HCT116 (cell line): ENCODE data around the gene POLA1. TPM values are rescaled to one million over a fixed set of nuclear protein-coding genes. Genes with fewer than 3 reads are reported as not detected.

Experiments
- ATAC-seq: fragments of 200-7000 bp; cut with Tn5 transposase; 2 replicates; pipeline ENCODE4 v1.9.1; 2020; ENCODE audit warnings: mild to moderate bottlenecking, moderate library complexity
- BruUV-seq: library from RNA; stranded (reverse); fragments of 400-500 nt; replicated peaks from 2 replicates; lab custom pipeline; 2021; lab: Mats Ljungman, UMichigan
- CTCF ChIA-PET: fragments of 300-600 bp; sonication (Branson Sonifier 250); formaldehyde crosslinking; loops from one replicate; lab custom pipeline; 2021; ENCODE audit warnings: antibody characterized with exemption; lab: Charles Lee
- POLR2A ChIA-PET: fragments of 300-600, 350-600 bp; sonication (Branson Sonifier 250); formaldehyde crosslinking; loops from one replicate; lab custom pipeline; 2021; ENCODE audit warnings: antibody characterized with exemption; lab: Charles Lee
- RAD21 ChIA-PET, 2 experiments: fragments of 300-600 bp; sonication (Branson Sonifier 250); formaldehyde crosslinking; loops; one replicate each; lab custom pipeline; 2023; ENCODE audit warnings: low total read pairs in 2 of 2; ENCODE audit not compliant: uncharacterized antibody in 2 of 2, unreplicated experiment in 2 of 2, low non-redundant PET in 1 of 2; lab: Charles Lee
- DNase-seq: peaks from one replicate; pipeline ENCODE4 v3.0.0-alpha.2; 2010; ENCODE audit warnings: low read depth, low spot score
- H2AFZ ChIP-seq: fragments of 200-600 bp; shearing (Covaris generic), sonication (generic); 2 replicates; pipeline ENCODE4 v1.6.1; 2017; ENCODE audit warnings: low read depth, mixed run types, mixed read lengths, antibody characterized with exemption, low read length; ENCODE audit not compliant: poor library complexity, severe bottlenecking
- H3K27ac ChIP-seq: 2 replicates; pipeline ENCODE4 v1.5.1; 2012; ENCODE audit warnings: low read depth, low read length
- H3K27me3 ChIP-seq: fragments of 200-600 bp; sonication (generic); 2 replicates; pipeline ENCODE4 v1.6.1; 2016; ENCODE audit warnings: mixed run types, low read length, mixed read lengths; ENCODE audit not compliant: insufficient read depth
- H3K36me3 ChIP-seq, 2 experiments: fragments of 200-500 bp in 1 of 2; fragments of 200-600 bp in 1 of 2; sonication (Bioruptor generic) in 1 of 2; sonication (generic) in 1 of 2; 2 replicates each; pipeline versions ENCODE4 v1.5.1 to v1.6.1; 2014 to 2016; ENCODE audit warnings: low read length in 2 of 2, inconsistent platforms in 1 of 2, mixed read lengths in 1 of 2, mixed run types in 1 of 2; ENCODE audit not compliant: insufficient read depth in 2 of 2, control insufficient read depth in 1 of 2
- H3K4me1 ChIP-seq, 2 experiments: fragments of 200-600 bp in 1 of 2; sonication (generic) in 1 of 2; 2 replicates each; pipeline versions ENCODE4 v1.5.1 to v1.6.1; 2012 to 2017; ENCODE audit warnings: low read length in 2 of 2, inconsistent platforms in 1 of 2, mild to moderate bottlenecking in 1 of 2, mixed read lengths in 1 of 2, mixed run types in 1 of 2, moderate library complexity in 1 of 2; ENCODE audit not compliant: insufficient read depth in 2 of 2, control insufficient read depth in 1 of 2
- H3K4me2 ChIP-seq: fragments of 200-600 bp; sonication (generic); 2 replicates; pipeline ENCODE4 v1.6.1; 2017; ENCODE audit warnings: mixed run types, low read length, mixed read lengths
- H3K4me3 ChIP-seq, 2 experiments: fragments of 200-600 bp in 1 of 2; sonication (generic) in 1 of 2; replicated peaks in 1 of 2; 2 replicates each; pipeline ENCODE4 v1.5.1; 2011 to 2016; ENCODE audit warnings: low read length in 2 of 2, control low read depth in 1 of 2, low read depth in 1 of 2, mild to moderate bottlenecking in 1 of 2, mixed read lengths in 1 of 2, mixed run types in 1 of 2
- H3K79me2 ChIP-seq: fragments of 200-600 bp; sonication (generic); 2 replicates; pipeline ENCODE4 v1.6.1; 2017; ENCODE audit warnings: mild to moderate bottlenecking, mixed run types, low read length, moderate library complexity, mixed read lengths; ENCODE audit not compliant: insufficient read depth
- H3K9ac ChIP-seq: fragments of 200-600 bp; sonication (generic); 2 replicates; pipeline ENCODE4 v1.6.1; 2016; ENCODE audit warnings: low read length, mixed read lengths
- H3K9me2 ChIP-seq: fragments of 200-600 bp; sonication (generic), shearing (Covaris generic); 2 replicates; pipeline ENCODE4 v1.6.1; 2017; ENCODE audit warnings: mixed run types, mild to moderate bottlenecking, moderate library complexity; ENCODE audit not compliant: insufficient read depth
- H3K9me3 ChIP-seq, 2 experiments: fragments of 200-500 bp in 1 of 2; fragments of 200-600 bp in 1 of 2; sonication (Bioruptor generic) in 1 of 2; sonication (generic) in 1 of 2; 2 replicates each; pipeline ENCODE4 v1.6.1; 2014 to 2017; ENCODE audit warnings: low read length in 2 of 2, mixed read lengths in 2 of 2, inconsistent platforms in 1 of 2, low read depth in 1 of 2, mild to moderate bottlenecking in 1 of 2, mixed run types in 1 of 2, moderate library complexity in 1 of 2; ENCODE audit not compliant: control insufficient read depth in 1 of 2, insufficient read depth in 1 of 2
- H4K20me1 ChIP-seq: fragments of 200-600 bp; sonication (generic), shearing (Covaris generic); 2 replicates; pipeline ENCODE4 v1.6.1; 2017; ENCODE audit warnings: mixed run types, mild to moderate bottlenecking, moderate library complexity; ENCODE audit not compliant: insufficient read depth
- ATF3 ChIP-seq: IDR thresholded peaks from 2 replicates; pipeline ENCODE4 v1.6.1; 2012
- CEBPB ChIP-seq: IDR thresholded peaks from 2 replicates; pipeline ENCODE4 v1.6.1; 2012; ENCODE audit warnings: low read depth
- EGR1 ChIP-seq: IDR thresholded peaks from 2 replicates; pipeline ENCODE4 v1.6.1; 2012; ENCODE audit warnings: low read depth
- EZH2phosphoT487 ChIP-seq: fragments of 200-600 bp; IDR thresholded peaks from 2 replicates; pipeline ENCODE4 v1.6.1; 2018; ENCODE audit warnings: antibody characterized with exemption, borderline replicate concordance
- FOSL1 ChIP-seq: IDR thresholded peaks from 2 replicates; pipeline ENCODE4 v1.6.1; 2012; ENCODE audit warnings: low read depth
- MAX ChIP-seq: IDR thresholded peaks from 2 replicates; pipeline ENCODE4 v1.6.1; 2012
- POLR2A ChIP-seq: IDR thresholded peaks from 2 replicates; pipeline ENCODE4 v1.7.0; 2011; ENCODE audit warnings: borderline replicate concordance; ENCODE audit not compliant: insufficient read depth, insufficient read length; ENCODE audit errors: extremely low read depth
- POLR2AphosphoS5 ChIP-seq: IDR thresholded peaks from 2 replicates; pipeline ENCODE4 v1.6.1; 2011; ENCODE audit warnings: mild to moderate bottlenecking, low read depth, low read length, moderate library complexity
- RAD21 ChIP-seq: IDR thresholded peaks from 2 replicates; pipeline ENCODE4 v1.6.1; 2012; ENCODE audit warnings: low read depth, mild to moderate bottlenecking
- REST ChIP-seq: IDR thresholded peaks from 2 replicates; pipeline ENCODE4 v1.6.1; 2012; ENCODE audit warnings: low read depth
- SIN3A ChIP-seq: IDR thresholded peaks from 2 replicates; pipeline ENCODE4 v1.6.1; 2012; ENCODE audit warnings: low read depth
- SRF ChIP-seq: IDR thresholded peaks from 2 replicates; pipeline ENCODE4 v1.6.1; 2012; ENCODE audit warnings: low read depth
- YY1 ChIP-seq: IDR thresholded peaks from 2 replicates; pipeline ENCODE4 v1.6.1; 2011; ENCODE audit warnings: low read length, low read depth, moderate library complexity, mild to moderate bottlenecking; ENCODE audit not compliant: insufficient replicate concordance; ENCODE audit errors: extremely low read depth
- ZFX ChIP-seq: fragments of 450-650 bp; IDR thresholded peaks from 2 replicates; pipeline ENCODE4 v1.6.1; 2017
- ZNF274 ChIP-seq: fragments of 200-500 bp; sonication (Bioruptor generic); IDR thresholded peaks from 2 replicates; pipeline ENCODE4 v1.6.1; 2014; ENCODE audit warnings: mild to moderate bottlenecking, low read depth, low read length, inconsistent platforms
- intact Hi-C: fragments of 100-400 bp; cut with micrococcal nuclease; formaldehyde crosslinking; loops from 2 replicates; pipeline ENCODE4 v1.10.0; 2022
- total RNA-seq: library from RNA; stranded (reverse); gene quantifications from one replicate; pipeline ENCODE4 v1.2.1, GENCODE V29; 2021; ENCODE audit not compliant: unreplicated experiment
- TF ChIP-seq, protein P1 (sequence below): IDR thresholded peaks from 2 replicates; pipeline ENCODE4 v1.6.1; 2011; ENCODE audit warnings: mild to moderate bottlenecking, low read length, moderate library complexity; ENCODE audit not compliant: insufficient replicate concordance; ENCODE audit errors: extremely low read depth
- TF ChIP-seq, protein P2 (sequence below), 3 experiments: fragments of 200-600 bp in 1 of 3; sonication (generic) in 1 of 3; IDR thresholded peaks in 2 of 3; conservative IDR thresholded peaks in 1 of 3; 2 replicates each; pipeline ENCODE4 v1.5.1; 2012 to 2017; ENCODE audit warnings: low read depth in 2 of 3, low read length in 2 of 3, antibody characterized with exemption in 1 of 3, borderline replicate concordance in 1 of 3, control low read depth in 1 of 3, mild to moderate bottlenecking in 1 of 3, mixed read lengths in 1 of 3, mixed run types in 1 of 3, moderate library complexity in 1 of 3; ENCODE audit not compliant: insufficient read depth in 1 of 3

The POLA1 gene
- total RNA-seq, 1 experiment from 2014 or later, result 27.0 TPM

- BruUV-seq, result no TSS peak
- ChIA-PET POLR2A (no interaction called here), CTCF (no interaction called here), RAD21 (no interaction called here)
- Histone ChIP-seq H3K36me3 (no peaks in the 10 kb centered on the region), H3K9ac (no peak overlapping the region), H3K4me2 (no peak overlapping the region), H3K27me3 (no peaks in the 10 kb centered on the region), H3K79me2 (no peaks in the 10 kb centered on the region), H4K20me1 (no peaks in the 10 kb centered on the region), H3K4me1 (no peaks in the 10 kb centered on the region), H3K4me3 (no peak overlapping the region), H2AFZ (no peak overlapping the region), H3K27ac (no peak overlapping the region), H3K9me3 (no peaks in the 10 kb centered on the region), H3K9me2 (no peaks in the 10 kb centered on the region)
- no peak for ATAC-seq
- intact Hi-C loops, result no loop called here
- TF ChIP-seq, protein P1, sequence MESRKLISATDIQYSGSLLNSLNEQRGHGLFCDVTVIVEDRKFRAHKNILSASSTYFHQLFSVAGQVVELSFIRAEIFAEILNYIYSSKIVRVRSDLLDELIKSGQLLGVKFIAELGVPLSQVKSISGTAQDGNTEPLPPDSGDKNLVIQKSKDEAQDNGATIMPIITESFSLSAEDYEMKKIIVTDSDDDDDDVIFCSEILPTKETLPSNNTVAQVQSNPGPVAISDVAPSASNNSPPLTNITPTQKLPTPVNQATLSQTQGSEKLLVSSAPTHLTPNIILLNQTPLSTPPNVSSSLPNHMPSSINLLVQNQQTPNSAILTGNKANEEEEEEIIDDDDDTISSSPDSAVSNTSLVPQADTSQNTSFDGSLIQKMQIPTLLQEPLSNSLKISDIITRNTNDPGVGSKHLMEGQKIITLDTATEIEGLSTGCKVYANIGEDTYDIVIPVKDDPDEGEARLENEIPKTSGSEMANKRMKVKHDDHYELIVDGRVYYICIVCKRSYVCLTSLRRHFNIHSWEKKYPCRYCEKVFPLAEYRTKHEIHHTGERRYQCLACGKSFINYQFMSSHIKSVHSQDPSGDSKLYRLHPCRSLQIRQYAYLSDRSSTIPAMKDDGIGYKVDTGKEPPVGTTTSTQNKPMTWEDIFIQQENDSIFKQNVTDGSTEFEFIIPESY, result no peak
- no peak for TF ChIP-seq RAD21
- TF ChIP-seq MAX, result no peak
- no peak for TF ChIP-seq POLR2A
- TF ChIP-seq, protein P2, sequence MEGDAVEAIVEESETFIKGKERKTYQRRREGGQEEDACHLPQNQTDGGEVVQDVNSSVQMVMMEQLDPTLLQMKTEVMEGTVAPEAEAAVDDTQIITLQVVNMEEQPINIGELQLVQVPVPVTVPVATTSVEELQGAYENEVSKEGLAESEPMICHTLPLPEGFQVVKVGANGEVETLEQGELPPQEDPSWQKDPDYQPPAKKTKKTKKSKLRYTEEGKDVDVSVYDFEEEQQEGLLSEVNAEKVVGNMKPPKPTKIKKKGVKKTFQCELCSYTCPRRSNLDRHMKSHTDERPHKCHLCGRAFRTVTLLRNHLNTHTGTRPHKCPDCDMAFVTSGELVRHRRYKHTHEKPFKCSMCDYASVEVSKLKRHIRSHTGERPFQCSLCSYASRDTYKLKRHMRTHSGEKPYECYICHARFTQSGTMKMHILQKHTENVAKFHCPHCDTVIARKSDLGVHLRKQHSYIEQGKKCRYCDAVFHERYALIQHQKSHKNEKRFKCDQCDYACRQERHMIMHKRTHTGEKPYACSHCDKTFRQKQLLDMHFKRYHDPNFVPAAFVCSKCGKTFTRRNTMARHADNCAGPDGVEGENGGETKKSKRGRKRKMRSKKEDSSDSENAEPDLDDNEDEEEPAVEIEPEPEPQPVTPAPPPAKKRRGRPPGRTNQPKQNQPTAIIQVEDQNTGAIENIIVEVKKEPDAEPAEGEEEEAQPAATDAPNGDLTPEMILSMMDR (IDR thresholded peaks at IDR 0.05 in 2 of 3, conservative IDR thresholded peaks at IDR 0.05 in 1 of 3; ENCODE audit: borderline replicate concordance in 1 of 3, insufficient read depth in 1 of 3, low read depth in 2 of 3, low read length in 2 of 3), result no peak
- TF ChIP-seq FOSL1, result no peak
- TF ChIP-seq EZH2phosphoT487, result no peak
- TF ChIP-seq SRF, result no peak
- TF ChIP-seq EGR1, result no peak
- no peak for TF ChIP-seq POLR2AphosphoS5
- TF ChIP-seq SIN3A, result no peak
- TF ChIP-seq REST, result no peak
- TF ChIP-seq CEBPB, result no peak
- no peak for TF ChIP-seq YY1
- TF ChIP-seq ZNF274, result no peak
- no peak for TF ChIP-seq ATF3
- no peak for TF ChIP-seq ZFX
- no peak for DNase-seq
Measured at GRCh38 chrX:24851289-24851688, 157.6 kb downstream of the POLA1 start.
